IMR-90 (cell line): Measurements from ENCODE around the gene ERC2. TPM values are rescaled to one million over a fixed set of nuclear protein-coding genes. Genes with fewer than 3 reads are reported as not detected.

Experiments used
- ATAC-seq: fragments of 200-7000 bp; cut with Tn5 transposase; 2 replicates; pipeline ENCODE4 v1.9.1; 2020; ENCODE audit warnings: low read depth, mild to moderate bottlenecking, moderate library complexity
- BruUV-seq: library from RNA; stranded (reverse); fragments of 400-500 nt; replicated peaks from 2 replicates; lab custom pipeline; 2021; lab: Mats Ljungman, UMichigan
- CTCF ChIA-PET: fragments of 300-600 bp; formaldehyde crosslinking; extraction: SDS; loops from one replicate; lab custom pipeline; 2021; ENCODE audit warnings: antibody characterized with exemption; lab: Yijun Ruan, JAX
- POLR2A ChIA-PET: fragments of 300-600 bp; sonication (Branson Sonifier 250); formaldehyde crosslinking; loops from one replicate; lab custom pipeline; 2022; ENCODE audit warnings: antibody characterized with exemption; ENCODE audit not compliant: unreplicated experiment; lab: Charles Lee
- DNase-seq: peaks from one replicate; pipeline ENCODE4 v3.0.0; 2013
- H2AFZ ChIP-seq: replicated peaks from 2 replicates; pipeline ENCODE3; 2013; ENCODE audit warnings: low read length, mild to moderate bottlenecking; ENCODE audit not compliant: poor library complexity
- H2AK5ac ChIP-seq: 2 replicates; pipeline ENCODE4 v1.6.1; 2013; ENCODE audit warnings: low read depth, low read length, inconsistent platforms
- H2AK9ac ChIP-seq: replicated peaks from 2 replicates; pipeline ENCODE3; 2013; ENCODE audit warnings: mild to moderate bottlenecking, low read depth, low read length, moderate library complexity; ENCODE audit not compliant: poor library complexity
- H2BK120ac ChIP-seq: 2 replicates; pipeline ENCODE4 v1.6.1; 2013; ENCODE audit warnings: low read depth, low read length, inconsistent platforms
- H2BK15ac ChIP-seq: 3 replicates; pipeline ENCODE4 v1.6.1; 2013; ENCODE audit warnings: low read depth, low read length, inconsistent platforms
- H2BK20ac ChIP-seq: 2 replicates; pipeline ENCODE4 v1.6.1; 2013; ENCODE audit warnings: low read depth, mild to moderate bottlenecking, inconsistent platforms, low read length, moderate library complexity
- H2BK5ac ChIP-seq: 2 replicates; pipeline ENCODE4 v1.6.1; 2013; ENCODE audit warnings: mild to moderate bottlenecking, low read depth, low read length, inconsistent platforms; ENCODE audit not compliant: poor library complexity, severe bottlenecking
- H3K14ac ChIP-seq: replicated peaks from 2 replicates; pipeline ENCODE4 v1.6.1; 2013; ENCODE audit warnings: low read depth, low read length, inconsistent platforms
- H3K18ac ChIP-seq: 2 replicates; pipeline ENCODE4 v1.6.1; 2013; ENCODE audit warnings: low read depth, low read length, control low read depth
- H3K23ac ChIP-seq: 2 replicates; pipeline ENCODE4 v1.6.1; 2013; ENCODE audit warnings: low read depth, low read length, inconsistent platforms
- H3K27ac ChIP-seq: 2 replicates; pipeline ENCODE4 v1.5.1; 2013; ENCODE audit warnings: mild to moderate bottlenecking, control low read depth, low read length; ENCODE audit not compliant: insufficient read depth
- H3K27me3 ChIP-seq: 2 replicates; pipeline ENCODE4 v1.6.1; 2013; ENCODE audit warnings: low read length; ENCODE audit not compliant: control insufficient read depth, insufficient read depth
- H3K36me3 ChIP-seq: 2 replicates; pipeline ENCODE4 v1.6.1; 2013; ENCODE audit warnings: low read length, mixed read lengths; ENCODE audit not compliant: control insufficient read depth, insufficient read depth
- H3K4ac ChIP-seq: 2 replicates; pipeline ENCODE4 v1.6.1; 2013; ENCODE audit warnings: low read depth, low read length, inconsistent platforms
- H3K4me1 ChIP-seq: 2 replicates; pipeline ENCODE4 v1.6.1; 2013; ENCODE audit warnings: low read length, mixed read lengths; ENCODE audit not compliant: control insufficient read depth, insufficient read depth
- H3K4me2 ChIP-seq: 2 replicates; pipeline ENCODE4 v1.6.1; 2013; ENCODE audit warnings: low read depth, mild to moderate bottlenecking, control low read depth, low read length, moderate library complexity
- H3K4me3 ChIP-seq: 2 replicates; pipeline ENCODE4 v1.5.1; 2013; ENCODE audit warnings: low read depth, mild to moderate bottlenecking, control low read depth, low read length, moderate library complexity; ENCODE audit not compliant: insufficient read depth
- H3K56ac ChIP-seq: 2 replicates; pipeline ENCODE4 v1.6.1; 2013; ENCODE audit warnings: low read length, inconsistent platforms; ENCODE audit not compliant: insufficient read depth; ENCODE audit errors: extremely low read depth
- H3K79me1 ChIP-seq, 2 experiments: 2 replicates each; pipeline ENCODE4 v1.6.1; 2013; ENCODE audit warnings: low read length in 2 of 2, inconsistent platforms in 1 of 2, low read depth in 1 of 2
- H3K9ac ChIP-seq: 2 replicates; pipeline ENCODE4 v1.6.1; 2013; ENCODE audit warnings: low read depth, low read length, control low read depth
- H3K9me1 ChIP-seq: 2 replicates; pipeline ENCODE4 v1.6.1; 2013; ENCODE audit warnings: low read length, inconsistent platforms; ENCODE audit not compliant: insufficient read depth
- H3K9me3 ChIP-seq: 2 replicates; pipeline ENCODE4 v1.6.1; 2013; ENCODE audit warnings: low read length; ENCODE audit not compliant: control insufficient read depth, insufficient read depth
- H4K20me1 ChIP-seq: 2 replicates; pipeline ENCODE4 v1.6.1; 2013; ENCODE audit warnings: low read length, inconsistent platforms; ENCODE audit not compliant: insufficient read depth
- H4K5ac ChIP-seq: 2 replicates; pipeline ENCODE4 v1.6.1; 2013; ENCODE audit warnings: mild to moderate bottlenecking, low read depth, low read length, control low read depth
- H4K8ac ChIP-seq, 2 experiments: 2 replicates each; pipeline ENCODE4 v1.6.1; 2013; ENCODE audit warnings: low read depth in 2 of 2, low read length in 2 of 2, control low read depth in 1 of 2, inconsistent platforms in 1 of 2
- H4K91ac ChIP-seq: 2 replicates; pipeline ENCODE4 v1.6.1; 2013; ENCODE audit warnings: low read depth, low read length, inconsistent platforms; ENCODE audit not compliant: insufficient read depth
- BHLHE40 ChIP-seq: fragments of 150-350 bp; IDR thresholded peaks from 2 replicates; pipeline ENCODE4 v1.6.1; 2016; ENCODE audit warnings: mild to moderate bottlenecking, low read depth, low read length
- CEBPB ChIP-seq: IDR thresholded peaks from 2 replicates; pipeline ENCODE4 v1.6.1; 2012; ENCODE audit warnings: low read depth, low read length, improper control_type of control experiment
- CHD1 ChIP-seq: IDR thresholded peaks from 2 replicates; pipeline ENCODE4 v1.6.1; 2012; ENCODE audit warnings: low read depth, low read length, improper control_type of control experiment
- CTCF ChIP-seq: conservative IDR thresholded peaks from 2 replicates; pipeline ENCODE4 v1.5.1; 2012; ENCODE audit warnings: mild to moderate bottlenecking, low read depth, low read length, improper control_type of control experiment
- FOS ChIP-seq: fragments of 150-350 bp; IDR thresholded peaks from 2 replicates; pipeline ENCODE4 v1.6.1; 2016; ENCODE audit warnings: low read depth, low read length
- MAFK ChIP-seq: IDR thresholded peaks from 2 replicates; pipeline ENCODE4 v1.6.1; 2012; ENCODE audit warnings: low read depth, low read length, improper control_type of control experiment
- MAZ ChIP-seq: IDR thresholded peaks from 2 replicates; pipeline ENCODE4 v1.6.1; 2012; ENCODE audit warnings: low read depth, mild to moderate bottlenecking, low read length, improper control_type of control experiment, moderate library complexity, borderline replicate concordance
- MXI1 ChIP-seq: IDR thresholded peaks from 2 replicates; pipeline ENCODE4 v1.6.1; 2012; ENCODE audit warnings: low read depth, mild to moderate bottlenecking, low read length, moderate library complexity, borderline replicate concordance
- NFE2L2 ChIP-seq: fragments of 150-350 bp; IDR thresholded peaks from 2 replicates; pipeline ENCODE4 v1.6.1; 2016; ENCODE audit warnings: low read depth, mild to moderate bottlenecking, low read length
- POLR2A ChIP-seq: IDR thresholded peaks from 2 replicates; pipeline ENCODE4 v1.6.1; 2012; ENCODE audit warnings: mild to moderate bottlenecking, low read depth, low read length
- RCOR1 ChIP-seq: IDR thresholded peaks from 2 replicates; pipeline ENCODE4 v1.6.1; 2012; ENCODE audit warnings: mild to moderate bottlenecking, low read length, improper control_type of control experiment; ENCODE audit not compliant: insufficient replicate concordance
- RFX5 ChIP-seq: IDR thresholded peaks from 2 replicates; pipeline ENCODE4 v1.8.0; 2012; ENCODE audit warnings: low read depth, mild to moderate bottlenecking, low read length, moderate library complexity
- WGBS, 2 experiments: methylation state at CpG; one replicate each; pipeline versions ENCODE4 v1.1.5 to v1.1.7; 2013; ENCODE audit warnings: missing lambda C conversion rate in 2 of 2; ENCODE audit not compliant: insufficient read length in 1 of 2; ENCODE audit errors: extremely low coverage in 2 of 2; 5-methylcytosine and 5-hydroxymethylcytosine counted together
- dilution Hi-C: fragments of 300-500 bp; cut with HindIII; formaldehyde crosslinking; loops from one replicate; pipeline ENCODE4 v1.14.3; 2018; ENCODE audit warnings: low sequenced_read_pairs; ENCODE audit not compliant: unreplicated experiment
- in situ Hi-C: fragments of 300-500 bp; cut with MboI; formaldehyde crosslinking; loops from 3 replicates; pipeline ENCODE4 v1.14.3; 2019; ENCODE audit warnings: low sequenced_read_pairs, inconsistent platforms, mixed read lengths
- intact Hi-C: fragments of 100-400 bp; cut with micrococcal nuclease; formaldehyde crosslinking; loops from 2 replicates; pipeline ENCODE4 v1.10.0; 2022
- polyA plus RNA-seq, 3 experiments: library from polyadenylated mRNA; depleted of rRNA; stranded (reverse); fragments of >200 nt; gene quantifications; 2 replicates each; pipeline ENCODE4 v1.2.3, GENCODE V29; 2012; ENCODE audit warnings: low replicate concordance in 1 of 3
- total RNA-seq: library from RNA; depleted of rRNA; stranded (reverse); fragments of >200 nt; gene quantifications from 2 replicates; pipeline ENCODE4 v1.2.3, GENCODE V29; 2012
- TF ChIP-seq, protein P1 (sequence below): fragments of 150-350 bp; IDR thresholded peaks from 2 replicates; pipeline ENCODE4 v1.6.1; 2017; ENCODE audit warnings: mild to moderate bottlenecking, antibody characterized with exemption, low read length, low read depth

Gene ERC2
- total and polyA plus RNA-seq, 2 of the 4 experiments (the other 2 are of a cell fraction) = 0.17 to 0.18 TPM

DNA sequence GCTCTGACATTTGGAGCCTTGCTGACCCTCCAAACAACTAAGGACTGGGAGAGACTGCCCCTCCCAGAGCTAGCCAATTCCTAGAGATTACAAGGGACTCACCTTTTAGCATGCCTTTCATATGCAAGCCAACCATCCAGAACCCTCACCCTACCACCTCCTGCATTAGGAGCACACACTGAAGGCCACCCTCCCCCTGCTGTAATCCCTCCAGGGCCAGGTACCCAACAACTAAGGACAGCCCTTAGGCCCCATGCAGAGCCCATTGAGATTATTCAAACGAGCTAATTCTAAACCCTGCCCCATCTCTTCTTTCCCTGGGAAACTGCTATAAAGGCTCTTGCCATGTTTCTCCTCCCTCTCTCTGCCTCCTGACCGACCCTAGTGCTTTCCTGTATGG is 352.6 kb downstream of the ERC2 start:
- H2BK15ac ChIP-seq = no peak overlapping the region
- intact Hi-C loops = no loop called here
- no peak overlapping the region for H3K56ac ChIP-seq
- no peak overlapping the region for H3K18ac ChIP-seq
- in situ Hi-C loops = no loop called here
- no peaks in the 10 kb centered on the region for H4K20me1 ChIP-seq
- no peak overlapping the region for H3K4me2 ChIP-seq
- no peak overlapping the region for H3K4me3 ChIP-seq
- ChIA-PET POLR2A (no interaction called here), CTCF (no interaction called here)
- H3K23ac ChIP-seq = no peak overlapping the region
- no peak overlapping the region for H4K5ac ChIP-seq
- no peaks in the 10 kb centered on the region for H3K9me1 ChIP-seq
- dilution Hi-C loops = no loop called here
- peaks cover 2% of the 10 kb centered on the region; the same call in 1 of the 2 replicates for H3K4me1 ChIP-seq
- DNase-seq (no peak), ATAC-seq (no peak)
- no peaks in the 10 kb centered on the region; the same call in 1 of the 2 replicates for H3K27me3 ChIP-seq
- WGBS, 2 experiments = no CpG with 5 or more reads among the region's 2 CpGs
- H3K4ac ChIP-seq = no peak overlapping the region
- H2BK20ac ChIP-seq = no peak overlapping the region
- TF ChIP-seq CTCF = no peak
- TF ChIP-seq, protein P1, sequence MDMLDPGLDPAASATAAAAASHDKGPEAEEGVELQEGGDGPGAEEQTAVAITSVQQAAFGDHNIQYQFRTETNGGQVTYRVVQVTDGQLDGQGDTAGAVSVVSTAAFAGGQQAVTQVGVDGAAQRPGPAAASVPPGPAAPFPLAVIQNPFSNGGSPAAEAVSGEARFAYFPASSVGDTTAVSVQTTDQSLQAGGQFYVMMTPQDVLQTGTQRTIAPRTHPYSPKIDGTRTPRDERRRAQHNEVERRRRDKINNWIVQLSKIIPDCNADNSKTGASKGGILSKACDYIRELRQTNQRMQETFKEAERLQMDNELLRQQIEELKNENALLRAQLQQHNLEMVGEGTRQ = no peak
- no peak for TF ChIP-seq POLR2A
- no peak for TF ChIP-seq MXI1
- no peak for TF ChIP-seq RCOR1
- no peak for TF ChIP-seq FOS
- TF ChIP-seq CHD1 = no peak
- TF ChIP-seq MAFK = no peak
- no peak for TF ChIP-seq CEBPB
- TF ChIP-seq RFX5 = no peak
- no peak for TF ChIP-seq NFE2L2
- no peak for TF ChIP-seq BHLHE40
- TF ChIP-seq MAZ = no peak
- no peak overlapping the region for H4K91ac ChIP-seq
- H2AK9ac ChIP-seq = no peak overlapping the region
- H3K36me3 ChIP-seq = no peaks in the 10 kb centered on the region
- no peak overlapping the region for H3K14ac ChIP-seq
- H3K27ac ChIP-seq = no peak overlapping the region
- no peak overlapping the region for H2AFZ ChIP-seq
- H3K79me1 ChIP-seq = no peaks in the 10 kb centered on the region
- H2AK5ac ChIP-seq = no peak overlapping the region
- peaks cover 4% of the 10 kb centered on the region for H3K9me3 ChIP-seq
- H2BK5ac ChIP-seq = no peak overlapping the region
- H2BK120ac ChIP-seq = no peak overlapping the region
- H3K9ac ChIP-seq = no peak overlapping the region
- H4K8ac ChIP-seq = no peak overlapping the region
- BruUV-seq = no TSS peak
